ENCODE measurements around the gene SENP5.

Gene SENP5

GRCh38 chr3:196968233-196969133, 100.8 kb downstream of the SENP5 start, which contains the start of gene PIGZ:
PIGZ (minus strand) TSS chr3:196968833; CDS start chr3:196952031, 16,802 bp downstream.
- Histone ChIP-seq H3K27ac (ENCODE audit: insufficient read depth, low read length, poor library complexity, severe bottlenecking) (no peak within 1 kb of the TSS), H3K4me3 (ENCODE audit: insufficient read depth, low read depth, low read length, poor library complexity, severe bottlenecking) (peak within 1 kb of the TSS; percentile 77), H3K4me1 (ENCODE audit: control insufficient read depth, insufficient read depth, low read length, poor library complexity, severe bottlenecking) (peaks cover 6% of the 10 kb centered on the region), H3K36me3 (ENCODE audit: control insufficient read depth, insufficient read depth, low read length) (no peaks in the 10 kb centered on the region), H3K27me3 (replicated peaks; ENCODE audit: control insufficient read depth, insufficient read depth, low read length, poor library complexity, severe bottlenecking) (no peaks in the 10 kb centered on the region), H3K9me3 (ENCODE audit: control insufficient read depth, low read length) (no peaks in the 10 kb centered on the region)
- DNase-seq: no peak

GRCh38 chr3:196969134-196969659, 101.5 kb downstream of the SENP5 start:
- peaks cover 6% of the 10 kb centered on the region for H3K4me1 ChIP-seq (ENCODE audit: control insufficient read depth, insufficient read depth, low read length, poor library complexity, severe bottlenecking)
- no peaks in the 10 kb centered on the region for H3K27me3 ChIP-seq (replicated peaks; ENCODE audit: control insufficient read depth, insufficient read depth, low read length, poor library complexity, severe bottlenecking)
- peak overlapping the region; percentile 77 for H3K4me3 ChIP-seq (ENCODE audit: insufficient read depth, low read depth, low read length, poor library complexity, severe bottlenecking)
- H3K9me3 ChIP-seq (ENCODE audit: control insufficient read depth, low read length): no peaks in the 10 kb centered on the region
- no peaks in the 10 kb centered on the region for H3K36me3 ChIP-seq (ENCODE audit: control insufficient read depth, insufficient read depth, low read length)
- peak in 2 of 3 donors; percentile 8 to 9 for DNase-seq
- no peak overlapping the region for H3K27ac ChIP-seq (ENCODE audit: insufficient read depth, low read length, poor library complexity, severe bottlenecking)

GRCh38 chr3:196969660-196970546, 102.2 kb downstream of the SENP5 start:
- Histone ChIP-seq H3K27ac (ENCODE audit: insufficient read depth, low read length, poor library complexity, severe bottlenecking) (no peak overlapping the region), H3K4me1 (ENCODE audit: control insufficient read depth, insufficient read depth, low read length, poor library complexity, severe bottlenecking) (peaks cover 6% of the 10 kb centered on the region), H3K9me3 (ENCODE audit: control insufficient read depth, low read length) (no peaks in the 10 kb centered on the region), H3K27me3 (replicated peaks; ENCODE audit: control insufficient read depth, insufficient read depth, low read length, poor library complexity, severe bottlenecking) (no peaks in the 10 kb centered on the region), H3K4me3 (ENCODE audit: insufficient read depth, low read depth, low read length, poor library complexity, severe bottlenecking) (peak overlapping the region; percentile 77), H3K36me3 (ENCODE audit: control insufficient read depth, insufficient read depth, low read length) (no peaks in the 10 kb centered on the region)
- DNase-seq: peak; percentile 40 to 58 (median 41)

- no peaks in the 10 kb centered on the region for H3K27me3 ChIP-seq (replicated peaks; ENCODE audit: control insufficient read depth, insufficient read depth, low read length, poor library complexity, severe bottlenecking)
- no peak overlapping the region for H3K4me3 ChIP-seq (ENCODE audit: insufficient read depth, low read depth, low read length, poor library complexity, severe bottlenecking)
- no peak for DNase-seq
- H3K27ac ChIP-seq (ENCODE audit: insufficient read depth, low read length, poor library complexity, severe bottlenecking): no peak overlapping the region
- H3K4me1 ChIP-seq (ENCODE audit: control insufficient read depth, insufficient read depth, low read length, poor library complexity, severe bottlenecking): peaks cover 6% of the 10 kb centered on the region
- no peaks in the 10 kb centered on the region for H3K36me3 ChIP-seq (ENCODE audit: control insufficient read depth, insufficient read depth, low read length)
- H3K9me3 ChIP-seq (ENCODE audit: control insufficient read depth, low read length): no peaks in the 10 kb centered on the region
Observed at GRCh38 chr3:196970547-196971093, 102.9 kb downstream of the SENP5 start.

- DNase-seq: no peak
- Histone ChIP-seq H3K4me1 (ENCODE audit: control insufficient read depth, insufficient read depth, low read length, poor library complexity, severe bottlenecking) (peaks cover 6% of the 10 kb centered on the region), H3K9me3 (ENCODE audit: control insufficient read depth, low read length) (no peaks in the 10 kb centered on the region), H3K36me3 (ENCODE audit: control insufficient read depth, insufficient read depth, low read length) (no peaks in the 10 kb centered on the region), H3K27ac (ENCODE audit: insufficient read depth, low read length, poor library complexity, severe bottlenecking) (no peak overlapping the region), H3K27me3 (replicated peaks; ENCODE audit: control insufficient read depth, insufficient read depth, low read length, poor library complexity, severe bottlenecking) (no peaks in the 10 kb centered on the region), H3K4me3 (ENCODE audit: insufficient read depth, low read depth, low read length, poor library complexity, severe bottlenecking) (no peak overlapping the region)
Observed at GRCh38 chr3:196971094-196971698, 103.5 kb downstream of the SENP5 start.

- H3K27me3 ChIP-seq (replicated peaks; ENCODE audit: control insufficient read depth, insufficient read depth, low read length, poor library complexity, severe bottlenecking): no peaks in the 10 kb centered on the region
- H3K4me3 ChIP-seq (ENCODE audit: insufficient read depth, low read depth, low read length, poor library complexity, severe bottlenecking): no peak overlapping the region
- no peak for DNase-seq
- H3K36me3 ChIP-seq (ENCODE audit: control insufficient read depth, insufficient read depth, low read length): no peaks in the 10 kb centered on the region
- no peak overlapping the region for H3K27ac ChIP-seq (ENCODE audit: insufficient read depth, low read length, poor library complexity, severe bottlenecking)
- no peaks in the 10 kb centered on the region for H3K9me3 ChIP-seq (ENCODE audit: control insufficient read depth, low read length)
- H3K4me1 ChIP-seq (ENCODE audit: control insufficient read depth, insufficient read depth, low read length, poor library complexity, severe bottlenecking): no peaks in the 10 kb centered on the region
Observed at GRCh38 chr3:196974661-196975060, 106.9 kb downstream of the SENP5 start.

- H3K36me3 ChIP-seq (ENCODE audit: control insufficient read depth, insufficient read depth, low read length): no peaks in the 10 kb centered on the region
- H3K27ac ChIP-seq (ENCODE audit: insufficient read depth, low read length, poor library complexity, severe bottlenecking): no peak overlapping the region
- H3K4me1 ChIP-seq (ENCODE audit: control insufficient read depth, insufficient read depth, low read length, poor library complexity, severe bottlenecking): no peaks in the 10 kb centered on the region
- H3K4me3 ChIP-seq (ENCODE audit: insufficient read depth, low read depth, low read length, poor library complexity, severe bottlenecking): no peak overlapping the region
- H3K9me3 ChIP-seq (ENCODE audit: control insufficient read depth, low read length): no peaks in the 10 kb centered on the region
- no peaks in the 10 kb centered on the region for H3K27me3 ChIP-seq (replicated peaks; ENCODE audit: control insufficient read depth, insufficient read depth, low read length, poor library complexity, severe bottlenecking)
- DNase-seq: no peak
Observed at GRCh38 chr3:196975349-196975748, 107.6 kb downstream of the SENP5 start.

- Histone ChIP-seq H3K27ac (ENCODE audit: insufficient read depth, low read length, poor library complexity, severe bottlenecking) (no peak overlapping the region), H3K9me3 (ENCODE audit: control insufficient read depth, low read length) (no peaks in the 10 kb centered on the region), H3K4me1 (ENCODE audit: control insufficient read depth, insufficient read depth, low read length, poor library complexity, severe bottlenecking) (no peaks in the 10 kb centered on the region), H3K36me3 (ENCODE audit: control insufficient read depth, insufficient read depth, low read length) (no peaks in the 10 kb centered on the region), H3K4me3 (ENCODE audit: insufficient read depth, low read depth, low read length, poor library complexity, severe bottlenecking) (no peak overlapping the region), H3K27me3 (replicated peaks; ENCODE audit: control insufficient read depth, insufficient read depth, low read length, poor library complexity, severe bottlenecking) (no peaks in the 10 kb centered on the region)
- no peak for DNase-seq
Observed at GRCh38 chr3:196976941-196977340, 109.2 kb downstream of the SENP5 start.

- Histone ChIP-seq H3K27ac (ENCODE audit: insufficient read depth, low read length, poor library complexity, severe bottlenecking) (no peak overlapping the region), H3K4me3 (ENCODE audit: insufficient read depth, low read depth, low read length, poor library complexity, severe bottlenecking) (no peak overlapping the region), H3K4me1 (ENCODE audit: control insufficient read depth, insufficient read depth, low read length, poor library complexity, severe bottlenecking) (no peaks in the 10 kb centered on the region), H3K27me3 (replicated peaks; ENCODE audit: control insufficient read depth, insufficient read depth, low read length, poor library complexity, severe bottlenecking) (no peaks in the 10 kb centered on the region), H3K9me3 (ENCODE audit: control insufficient read depth, low read length) (no peaks in the 10 kb centered on the region), H3K36me3 (ENCODE audit: control insufficient read depth, insufficient read depth, low read length) (no peaks in the 10 kb centered on the region)
- no peak for DNase-seq
Observed at GRCh38 chr3:196979545-196979944, 111.8 kb downstream of the SENP5 start.
